ENCODE data around the gene GJA4. TPM values are rescaled to one million over a fixed set of nuclear protein-coding genes. Genes with fewer than 3 reads are reported as not detected.

GJA4 gene
- total and polyA plus RNA-seq, 2 donors (not counting 3 experiments of a cell fraction or from before 2014, with no cell fraction given), result 22.1 to 175 TPM

- ChIA-PET CTCF (interaction anchor here (1.2 kb wide), 1 partner anchor 22 kb away, joined by 3 read pairs; no protein-coding TSS in a partner anchor), POLR2A (no interaction called here)
- no peak overlapping the region for H3K4me2 ChIP-seq (ENCODE audit: insufficient read depth, low read length)
- intact Hi-C loops (cut with micrococcal nuclease), result no loop called here
- H3K27ac ChIP-seq (ENCODE audit: insufficient read depth, low read depth, low read length), result no peak overlapping the region
- H3K4me3 ChIP-seq (replicated peaks in 1 of 3; ENCODE audit: insufficient read depth in 1 of 3, low read depth in 1 of 3, low read length in 3 of 3), result no peak overlapping the region
- no peak overlapping the region for H2AFZ ChIP-seq (ENCODE audit: low read depth, low read length)
- no peaks in the 10 kb centered on the region for H4K20me1 ChIP-seq (replicated peaks; ENCODE audit: control insufficient read depth, extremely low read depth, insufficient read depth, low read length)
- no peaks in the 10 kb centered on the region for H3K4me1 ChIP-seq (ENCODE audit: control insufficient read depth, extremely low read depth, insufficient read depth, low read length)
- TF ChIP-seq POLR2AphosphoS5 (IDR thresholded peaks at IDR 0.05; ENCODE audit: insufficient read depth, low read depth, low read length) (no peak), MYC (IDR thresholded peaks at IDR 0.05; ENCODE audit: low read depth, low read length) (no peak), JUN (IDR thresholded peaks at IDR 0.05; ENCODE audit: borderline replicate concordance, insufficient read depth, insufficient read length, low read depth) (no peak), EZH2 (IDR thresholded peaks at IDR 0.05; ENCODE audit: borderline replicate concordance, low read depth, low read length, severe bottlenecking) (no peak)
- FAIRE-seq (no peak), DNase-seq (ENCODE audit: low read depth, low spot score) (no peak)
- H3K9me1 ChIP-seq (replicated peaks; ENCODE audit: control insufficient read depth, extremely low read depth, insufficient read depth, low read length), result no peaks in the 10 kb centered on the region
- peaks cover 27 to 33% of the 10 kb centered on the region in 2 experiments for H3K27me3 ChIP-seq (ENCODE audit: control insufficient read depth in 2 of 2, insufficient read depth in 2 of 2, low read length in 2 of 2)
- H3K79me2 ChIP-seq (ENCODE audit: control insufficient read depth, insufficient read depth, low read length), result no peaks in the 10 kb centered on the region
- H3K9me3 ChIP-seq (replicated peaks; ENCODE audit: control insufficient read depth, insufficient read depth, low read length), result no peaks in the 10 kb centered on the region
- dilution Hi-C loops (cut with MboI; ENCODE audit: extremely low pct_ligation_motif_present, low sequenced_read_pairs), result no loop called here
- H3K9ac ChIP-seq (replicated peaks; ENCODE audit: extremely low read depth, insufficient read depth, low read length), result no peak overlapping the region
- no TSS peak for BruUV-seq (replicated peaks)
- H3K36me3 ChIP-seq (ENCODE audit: control insufficient read depth in 2 of 2, extremely low read depth in 1 of 2, insufficient read depth in 2 of 2, low read length in 2 of 2), result no peaks in the 10 kb centered on the region
Observed at GRCh38 chr1:34779962-34780361, 12.8 kb upstream of the GJA4 start.

GRCh38 chr1:34780528-34780927, 12.3 kb upstream of the GJA4 start:
- no TSS peak for BruUV-seq (replicated peaks)
- intact Hi-C loops (cut with micrococcal nuclease), result no loop called here
- Histone ChIP-seq H3K27ac (ENCODE audit: insufficient read depth, low read depth, low read length) (no peak overlapping the region), H3K36me3 (ENCODE audit: control insufficient read depth in 2 of 2, extremely low read depth in 1 of 2, insufficient read depth in 2 of 2, low read length in 2 of 2) (no peaks in the 10 kb centered on the region), H2AFZ (ENCODE audit: low read depth, low read length) (no peak overlapping the region), H3K9me3 (replicated peaks; ENCODE audit: control insufficient read depth, insufficient read depth, low read length) (no peaks in the 10 kb centered on the region), H3K27me3 (ENCODE audit: control insufficient read depth in 2 of 2, insufficient read depth in 2 of 2, low read length in 2 of 2) (peaks cover 27 to 33% of the 10 kb centered on the region in 2 experiments), H3K9me1 (replicated peaks; ENCODE audit: control insufficient read depth, extremely low read depth, insufficient read depth, low read length) (no peaks in the 10 kb centered on the region), H3K4me3 (replicated peaks in 1 of 3; ENCODE audit: insufficient read depth in 1 of 3, low read depth in 1 of 3, low read length in 3 of 3) (no peak overlapping the region), H4K20me1 (replicated peaks; ENCODE audit: control insufficient read depth, extremely low read depth, insufficient read depth, low read length) (no peaks in the 10 kb centered on the region), H3K9ac (replicated peaks; ENCODE audit: extremely low read depth, insufficient read depth, low read length) (no peak overlapping the region), H3K4me1 (ENCODE audit: control insufficient read depth, extremely low read depth, insufficient read depth, low read length) (no peaks in the 10 kb centered on the region), H3K79me2 (ENCODE audit: control insufficient read depth, insufficient read depth, low read length) (no peaks in the 10 kb centered on the region), H3K4me2 (ENCODE audit: insufficient read depth, low read length) (no peak overlapping the region)
- dilution Hi-C loops (cut with MboI; ENCODE audit: extremely low pct_ligation_motif_present, low sequenced_read_pairs), result no loop called here
- FAIRE-seq, result no peak
- no peak for DNase-seq (ENCODE audit: low read depth, low spot score)
- TF ChIP-seq POLR2A (IDR thresholded peaks at IDR 0.05; ENCODE audit: low read depth, low read length), result no peak
- TF ChIP-seq, protein P1, sequence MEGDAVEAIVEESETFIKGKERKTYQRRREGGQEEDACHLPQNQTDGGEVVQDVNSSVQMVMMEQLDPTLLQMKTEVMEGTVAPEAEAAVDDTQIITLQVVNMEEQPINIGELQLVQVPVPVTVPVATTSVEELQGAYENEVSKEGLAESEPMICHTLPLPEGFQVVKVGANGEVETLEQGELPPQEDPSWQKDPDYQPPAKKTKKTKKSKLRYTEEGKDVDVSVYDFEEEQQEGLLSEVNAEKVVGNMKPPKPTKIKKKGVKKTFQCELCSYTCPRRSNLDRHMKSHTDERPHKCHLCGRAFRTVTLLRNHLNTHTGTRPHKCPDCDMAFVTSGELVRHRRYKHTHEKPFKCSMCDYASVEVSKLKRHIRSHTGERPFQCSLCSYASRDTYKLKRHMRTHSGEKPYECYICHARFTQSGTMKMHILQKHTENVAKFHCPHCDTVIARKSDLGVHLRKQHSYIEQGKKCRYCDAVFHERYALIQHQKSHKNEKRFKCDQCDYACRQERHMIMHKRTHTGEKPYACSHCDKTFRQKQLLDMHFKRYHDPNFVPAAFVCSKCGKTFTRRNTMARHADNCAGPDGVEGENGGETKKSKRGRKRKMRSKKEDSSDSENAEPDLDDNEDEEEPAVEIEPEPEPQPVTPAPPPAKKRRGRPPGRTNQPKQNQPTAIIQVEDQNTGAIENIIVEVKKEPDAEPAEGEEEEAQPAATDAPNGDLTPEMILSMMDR (IDR thresholded peaks at IDR 0.05; ENCODE audit: extremely low read depth in 1 of 2, insufficient read depth in 1 of 2, low read depth in 1 of 2, low read length in 2 of 2), result no peak
- TF ChIP-seq FOS (IDR thresholded peaks at IDR 0.05; ENCODE audit: borderline replicate concordance, insufficient read depth, low read length), result no peak
- no peak for TF ChIP-seq MYC (IDR thresholded peaks at IDR 0.05; ENCODE audit: low read depth, low read length)
- TF ChIP-seq MAX (IDR thresholded peaks at IDR 0.05; ENCODE audit: insufficient read depth, insufficient read length), result no peak
- no peak for TF ChIP-seq EZH2 (IDR thresholded peaks at IDR 0.05; ENCODE audit: borderline replicate concordance, low read depth, low read length, severe bottlenecking)
- no peak for TF ChIP-seq GATA2 (IDR thresholded peaks at IDR 0.05; ENCODE audit: insufficient read depth, insufficient read length, low read depth, low read length)
- TF ChIP-seq POLR2AphosphoS5 (IDR thresholded peaks at IDR 0.05; ENCODE audit: insufficient read depth, low read depth, low read length), result no peak
- no peak for TF ChIP-seq JUN (IDR thresholded peaks at IDR 0.05; ENCODE audit: borderline replicate concordance, insufficient read depth, insufficient read length, low read depth)
- ChIA-PET CTCF (no interaction called here), POLR2A (no interaction called here)
